ENCODE measurements around the gene PPM1A. TPM values are rescaled to one million over a fixed set of nuclear protein-coding genes. Genes with fewer than 3 reads are reported as not detected.

Gene PPM1A
- total and polyA plus RNA-seq, 2 experiments from 2014 or later: 29.8 to 34.1 TPM

GRCh38 chr14:60245380-60246177 is 3.4 kb upstream of the PPM1A start (continued):
- TF ChIP-seq ZNF462 (CRISPR knock-in tag; IDR thresholded peaks at IDR 0.05) (no peak), CREB1 (CRISPR knock-in tag; IDR thresholded peaks at IDR 0.05; ENCODE audit: low read depth) (no peak), ZNF331 (CRISPR knock-in tag; IDR thresholded peaks at IDR 0.05; ENCODE audit: low read depth) (no peak), REST (IDR thresholded peaks at IDR 0.05; ENCODE audit: unreplicated experiment) (no peak), JUNB (IDR thresholded peaks at IDR 0.05; ENCODE audit: unreplicated experiment) (no peak), POLR2AphosphoS5 (IDR thresholded peaks at IDR 0.05; ENCODE audit: low read depth) (no peak), ETS1 (IDR thresholded peaks at IDR 0.05) (no peak), EZH2 (IDR thresholded peaks at IDR 0.05; ENCODE audit: low read depth, unreplicated experiment) (no peak), STAT1 (IDR thresholded peaks at IDR 0.05; ENCODE audit: unreplicated experiment) (no peak), NANOG (IDR thresholded peaks at IDR 0.05; ENCODE audit: borderline replicate concordance) (no peak), ZNF114 (CRISPR knock-in tag; IDR thresholded peaks at IDR 0.05) (no peak)

All from GM23338 (cell line).